ENCODE data around the gene PIK3R1.

GRCh38 chr5:68345171-68345570, 129.6 kb downstream of the PIK3R1 start:
- TF ChIP-seq CTCF (conservative IDR thresholded peaks at IDR 0.05; ENCODE audit: low read depth, low read length) (no peak), POLR2A (IDR thresholded peaks at IDR 0.05; ENCODE audit: low read depth, low read length) (no peak), BHLHE40 (IDR thresholded peaks at IDR 0.05; ENCODE audit: low read depth, low read length) (no peak), FOS (IDR thresholded peaks at IDR 0.05; ENCODE audit: low read depth, low read length) (no peak), SMC3 (IDR thresholded peaks at IDR 0.05; ENCODE audit: low read depth, low read length) (no peak)
